Stimulated activated CD4-positive, alpha-beta T cell treated with anti-CD3 and anti-CD28 coated beads, Interleukin-15, amount 100 ng/mL, for 1 hour (primary cell): ENCODE results near the gene ZRSR2.
"Not testable (repeated sequence)": the region's sequence is repeated elsewhere in the genome, so short reads cannot be mapped to it uniquely, and the experiment has no call there.

Source experiments
- DNase-seq, 2 donors: peaks; one replicate each; pipeline ENCODE4 v3.0.0-alpha.2; 2020; ENCODE audit warnings: low read depth in 1 of 2, low spot score in 1 of 2

Gene ZRSR2

GRCh38 chrX:15797707-15798106, 7.4 kb downstream of the ZRSR2 start:
- no peak for DNase-seq

DNA sequence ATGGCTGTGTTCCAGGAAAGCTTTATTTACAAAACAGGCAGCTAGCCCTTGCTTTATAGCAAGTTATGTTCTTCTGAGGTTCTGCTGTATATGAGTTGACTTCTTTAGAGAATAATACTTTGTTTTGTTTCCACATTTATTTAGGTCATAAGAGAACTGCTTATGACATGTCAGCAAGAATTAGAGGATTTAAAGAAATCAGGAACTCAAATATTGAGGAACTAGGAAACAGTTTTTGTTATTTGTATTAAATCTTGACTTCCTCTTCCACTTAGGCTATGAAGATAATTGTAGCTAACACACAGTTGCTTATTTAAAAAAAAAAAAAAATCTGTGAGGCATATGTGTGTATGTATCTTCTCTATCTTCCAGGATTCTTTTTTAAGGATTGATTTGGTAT, 14.3 kb downstream of the ZRSR2 start:
- DNase-seq = no peak

- DNase-seq = no peak
These were observed 18.0 kb downstream of the ZRSR2 start for GRCh38 chrX:15808254-15808653.

DNA sequence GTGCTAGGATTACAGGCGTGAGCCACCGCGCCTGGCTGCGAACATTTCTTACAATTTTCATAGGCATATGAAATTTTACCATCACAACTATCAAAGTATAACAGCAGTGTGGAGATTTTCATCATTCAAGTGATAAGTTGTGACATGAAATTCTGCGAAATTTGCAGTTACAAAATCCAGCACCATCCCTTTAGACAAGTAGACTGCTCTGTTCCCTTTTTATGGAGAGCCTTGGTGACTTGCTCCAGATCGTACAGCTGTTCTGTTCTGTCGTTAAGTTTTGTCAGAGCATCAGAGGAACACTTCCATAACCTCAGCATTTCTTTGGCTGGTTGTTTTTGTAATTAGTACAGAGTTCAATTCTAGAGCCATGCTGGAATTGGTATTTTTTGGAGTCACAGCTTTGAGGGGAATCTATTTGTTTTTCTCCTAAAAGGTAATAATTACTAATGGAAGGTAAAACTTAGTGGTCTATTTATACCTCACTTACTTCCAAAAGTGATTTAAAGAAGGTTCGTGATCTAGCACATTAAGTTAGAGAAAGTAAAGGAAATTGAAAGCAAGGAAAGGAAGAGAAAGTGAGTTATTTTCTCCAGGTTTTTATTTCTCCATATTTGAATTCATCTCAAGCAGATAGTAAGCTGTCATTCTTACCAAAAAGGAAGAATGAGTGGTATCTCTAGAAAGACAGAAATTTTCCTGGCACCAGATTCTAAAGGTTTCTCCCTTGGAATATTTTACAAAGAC, 22.1 kb downstream of the ZRSR2 start:
- no peak for DNase-seq

DNA sequence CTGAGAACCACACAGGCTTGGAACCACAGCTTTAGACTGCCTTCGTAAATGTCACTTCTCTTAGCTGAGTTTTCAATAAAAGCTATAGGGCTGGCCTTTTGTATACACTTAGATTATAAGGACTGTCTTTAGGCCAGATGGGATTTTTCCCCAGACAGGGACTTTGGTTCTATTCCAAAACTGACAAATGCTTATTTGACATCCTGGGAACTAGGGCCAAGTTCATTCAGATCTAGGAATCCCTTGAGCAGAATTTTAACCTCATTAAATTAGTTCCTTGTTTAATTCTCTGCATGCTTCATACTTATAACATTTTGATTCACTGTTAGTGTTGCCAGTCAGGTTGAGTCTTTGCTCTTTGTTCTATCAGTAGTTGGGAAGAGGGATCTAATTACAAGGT, 23.1 kb downstream of the ZRSR2 start:
- no peak for DNase-seq

DNA sequence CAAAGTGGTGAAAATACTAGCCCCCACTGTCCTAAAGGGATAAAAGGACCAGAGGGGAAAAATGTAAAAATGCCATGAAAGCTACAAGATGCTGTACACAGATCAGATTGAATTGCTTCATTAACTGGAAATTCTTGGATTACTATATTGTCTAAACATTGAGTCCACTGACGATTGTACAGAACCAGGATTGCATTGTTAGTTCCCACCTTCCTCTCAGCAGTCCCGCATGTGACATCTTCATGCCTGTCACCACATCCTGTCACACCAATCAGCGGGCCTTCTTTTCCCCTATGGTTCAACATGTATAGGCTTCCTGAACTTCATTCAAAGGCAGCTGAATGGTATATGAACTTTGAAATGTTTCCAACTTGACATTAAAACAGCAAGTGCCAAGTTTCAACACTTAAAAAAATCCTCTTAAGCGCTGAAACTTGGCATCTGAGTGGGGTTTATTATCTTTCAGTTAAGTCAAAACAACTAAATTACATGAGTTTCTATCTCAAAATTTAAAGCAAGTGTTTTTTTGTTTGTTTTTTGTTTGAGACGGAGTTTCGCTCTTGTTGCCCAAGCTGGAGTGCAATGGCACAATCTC, 24.6 kb downstream of the ZRSR2 start:
- no peak for DNase-seq

- DNase-seq = no peak
These were observed 25.6 kb downstream of the ZRSR2 start for GRCh38 chrX:15815779-15816437.

GRCh38 chrX:15816438-15816809, 26.1 kb downstream of the ZRSR2 start:
- DNase-seq = no peak

DNA sequence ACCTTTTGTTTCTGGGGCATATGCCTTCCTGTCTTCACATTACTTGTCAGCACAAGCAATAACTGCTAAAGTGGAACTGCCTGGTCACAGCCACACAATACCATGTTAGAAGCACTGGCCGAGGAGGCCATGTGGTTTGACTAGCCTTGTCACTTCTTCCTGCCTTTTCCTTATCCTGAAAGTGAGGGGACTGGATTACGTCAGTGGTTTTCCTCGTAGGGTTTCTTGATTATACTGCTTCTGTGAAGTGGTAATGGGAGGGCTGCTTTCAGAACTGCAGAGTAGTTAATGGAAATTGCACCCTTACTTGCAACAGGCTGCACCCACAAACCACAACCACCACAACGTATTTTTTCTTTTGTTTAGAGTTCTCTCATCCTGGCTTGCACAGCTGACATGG, 26.6 kb downstream of the ZRSR2 start:
- DNase-seq = no peak

DNA sequence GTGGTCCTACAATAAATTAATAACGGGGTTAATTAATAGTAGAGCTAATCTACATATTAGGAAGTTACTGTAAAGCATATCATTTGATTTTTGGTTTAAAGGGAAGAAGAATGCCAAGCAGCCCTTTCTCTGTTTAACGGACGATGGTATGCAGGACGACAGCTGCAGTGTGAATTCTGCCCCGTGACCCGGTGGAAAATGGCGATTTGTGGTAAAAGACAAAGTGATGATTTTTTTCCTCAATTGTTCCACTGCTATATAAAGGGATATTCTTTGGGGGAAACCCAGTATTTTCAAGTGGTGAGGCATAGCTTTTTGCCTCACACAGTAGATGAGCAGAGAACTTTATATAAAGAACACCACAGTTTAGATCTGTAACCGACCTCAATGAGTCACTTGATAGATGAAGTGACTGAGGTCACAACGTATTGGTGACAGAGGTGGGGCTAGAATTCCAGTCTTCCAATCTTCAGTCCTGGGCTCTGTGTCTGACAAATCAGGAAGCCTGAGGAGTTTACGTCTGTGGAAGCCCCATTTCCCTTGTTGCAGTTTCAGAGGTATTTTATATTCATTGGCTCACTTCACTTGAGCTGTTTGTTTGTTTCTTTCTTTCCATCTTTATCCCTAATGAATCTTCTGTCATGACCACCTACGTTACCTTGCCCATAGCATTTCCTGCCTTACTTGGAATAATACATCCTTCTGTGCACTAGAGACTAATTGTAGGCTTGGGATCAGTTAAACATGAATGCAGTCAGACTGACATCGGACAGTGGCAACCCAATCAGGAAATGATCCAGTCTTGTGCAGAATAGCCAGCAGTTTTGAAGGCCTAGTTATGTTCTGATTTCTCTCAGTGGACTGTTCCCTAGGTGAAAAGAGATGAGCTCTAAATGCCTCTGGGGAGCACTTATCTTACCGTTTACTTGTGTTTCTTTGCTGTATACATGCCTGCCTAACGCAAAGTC, 30.1 kb downstream of the ZRSR2 start:
- DNase-seq = no peak

DNA sequence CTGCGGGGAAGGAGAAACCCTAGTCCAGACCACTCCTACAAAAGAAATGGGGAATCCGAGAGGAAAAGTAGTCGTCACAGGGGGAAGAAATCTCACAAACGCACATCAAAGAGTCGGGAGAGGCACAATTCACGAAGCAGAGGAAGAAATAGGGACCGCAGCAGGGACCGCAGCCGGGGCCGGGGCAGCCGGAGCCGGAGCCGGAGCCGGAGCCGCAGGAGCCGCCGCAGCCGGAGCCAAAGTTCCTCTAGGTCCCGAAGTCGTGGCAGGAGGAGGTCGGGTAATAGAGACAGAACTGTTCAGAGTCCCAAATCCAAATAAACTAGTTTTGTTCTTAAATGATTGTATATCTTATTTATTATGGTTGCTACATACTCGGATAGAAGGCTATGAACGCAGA, 32.6 kb downstream of the ZRSR2 start:
- DNase-seq = no peak

GRCh38 chrX:15825936-15826335, 35.7 kb downstream of the ZRSR2 start:
- DNase-seq = no peak

DNA sequence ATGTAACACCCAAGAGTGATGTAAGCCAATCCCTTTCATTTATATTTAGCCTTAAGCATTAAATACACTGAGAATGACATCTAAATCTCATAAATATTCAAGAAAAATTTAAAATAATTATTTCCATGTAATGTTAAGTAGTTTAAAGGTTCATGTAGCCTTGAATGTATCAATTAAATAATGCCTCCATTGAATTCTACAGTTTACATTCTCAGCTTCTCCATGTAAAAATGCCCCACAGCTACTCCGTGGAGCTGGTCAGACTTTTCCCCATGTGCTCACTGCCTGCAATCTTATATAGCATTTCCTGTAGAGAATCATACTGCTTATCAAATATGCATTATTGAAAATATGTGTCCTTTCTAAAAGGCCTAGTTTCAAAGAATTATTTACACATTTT, 38.9 kb downstream of the ZRSR2 start:
- no peak for DNase-seq

DNA sequence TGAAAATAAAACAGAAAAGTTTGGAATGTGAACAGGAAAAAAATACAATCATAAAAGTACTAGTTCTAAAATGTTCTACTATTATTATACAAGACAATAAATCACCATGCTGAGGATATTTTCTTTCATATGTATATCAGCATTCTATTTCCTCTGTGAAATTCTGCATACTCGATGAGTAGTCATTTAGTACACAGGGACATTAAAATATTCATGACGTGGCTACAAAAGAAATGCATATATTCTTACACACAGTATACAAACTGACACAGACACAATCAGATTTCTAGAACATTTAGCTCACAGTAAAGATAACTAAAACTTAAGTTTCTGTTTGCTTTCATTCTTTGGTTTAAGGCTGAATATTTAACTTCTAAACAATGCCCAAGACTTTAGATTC, 41.1 kb downstream of the ZRSR2 start:
- DNase-seq = not testable (repeated sequence)

- DNase-seq = no peak
These were observed 43.8 kb downstream of the ZRSR2 start for GRCh38 chrX:15834053-15834452.

DNA sequence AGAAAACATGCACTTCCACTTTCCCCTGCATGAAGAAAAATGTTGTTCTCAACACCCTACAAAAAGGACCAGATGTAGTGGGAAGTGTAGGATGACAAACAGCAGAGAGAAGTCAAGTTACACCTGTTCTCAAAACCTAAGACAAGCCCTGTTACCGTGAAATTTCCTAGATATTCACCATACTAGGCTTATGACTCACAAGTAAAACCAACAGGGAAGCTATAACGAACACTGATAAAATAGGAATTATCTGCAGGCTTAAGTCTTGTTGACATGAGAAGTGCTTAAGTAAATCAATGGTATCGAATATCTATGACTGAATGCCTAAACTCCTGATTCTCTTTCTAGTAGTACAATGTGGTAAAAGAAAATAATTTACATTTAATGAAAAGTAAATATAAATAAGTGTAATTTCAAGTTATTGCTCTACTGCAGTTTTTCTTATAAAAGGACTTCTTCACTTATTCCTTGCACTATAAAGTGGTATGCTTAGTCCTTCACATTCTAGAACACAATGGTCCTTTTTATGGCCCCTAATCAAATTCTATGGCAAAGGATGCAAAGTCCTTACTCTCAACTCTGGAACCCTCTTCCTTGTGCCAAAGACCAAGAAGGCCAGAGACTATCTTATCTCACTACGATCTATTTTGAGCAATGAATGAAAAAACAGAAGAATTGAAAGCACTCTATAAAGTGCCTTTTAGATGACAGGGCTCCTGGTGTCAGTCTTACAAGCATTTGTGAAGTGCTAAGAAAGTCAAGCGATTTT, 44.7 kb downstream of the ZRSR2 start:
- DNase-seq = no peak

GRCh38 chrX:15838017-15838416, 47.7 kb downstream of the ZRSR2 start:
- no peak for DNase-seq

DNA sequence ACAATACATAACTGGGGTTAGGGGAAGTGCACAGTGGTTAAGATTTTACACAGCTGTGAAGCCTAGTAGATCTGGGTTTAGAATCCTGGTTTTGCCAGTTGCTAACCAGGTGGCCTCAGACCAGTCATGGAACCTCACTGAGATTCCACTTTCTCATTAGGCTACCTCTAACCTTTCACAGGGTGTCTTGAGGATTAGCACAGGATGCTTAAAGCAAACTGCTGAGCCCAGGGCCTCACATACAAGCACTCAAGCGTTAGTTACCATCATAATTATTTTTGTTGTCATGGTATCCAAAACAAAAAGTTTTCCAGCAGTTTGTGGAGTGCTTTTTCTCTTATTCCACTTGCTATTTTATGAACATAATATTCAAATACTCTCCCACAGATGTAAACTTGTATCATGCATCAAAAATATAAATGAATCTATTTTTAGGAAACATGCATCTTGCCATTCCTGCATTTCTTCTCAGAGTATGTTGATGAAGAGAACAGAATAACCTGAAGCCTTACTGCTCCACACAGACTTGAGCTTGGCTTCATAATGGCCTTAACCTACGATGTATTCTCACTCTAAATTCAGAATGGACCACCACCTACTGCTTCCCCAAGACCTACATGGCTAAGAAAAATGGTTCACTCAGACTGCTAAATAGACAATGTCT, 51.7 kb downstream of the ZRSR2 start:
- DNase-seq = no peak

GRCh38 chrX:15843960-15844359, 53.7 kb downstream of the ZRSR2 start:
- no peak for DNase-seq

DNA sequence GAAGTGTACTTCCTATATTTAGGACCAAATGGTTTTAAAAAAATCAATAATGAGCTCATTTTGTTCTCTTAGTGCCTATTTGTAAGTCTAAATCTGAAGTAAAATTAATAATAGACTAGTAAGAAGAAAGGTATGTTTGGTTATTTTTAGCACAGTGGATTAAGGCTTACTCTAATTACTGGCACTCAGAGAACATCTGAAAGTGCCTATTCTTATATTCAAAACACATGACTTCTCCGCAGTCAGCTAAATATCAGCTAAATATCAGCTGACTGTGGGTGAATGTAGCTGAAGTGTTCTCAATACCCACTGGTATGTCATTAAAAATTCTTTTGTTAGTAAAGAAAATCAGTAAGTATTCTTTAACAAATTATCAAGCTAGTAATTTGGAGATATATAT, 58.3 kb downstream of the ZRSR2 start:
- no peak for DNase-seq
